HEK293 (cell line): ENCODE data around the gene TBC1D22A.

Experiments used
- CTCF ChIA-PET: fragments of 350-600 bp; formaldehyde crosslinking; extraction: SDS; loops from one replicate; lab custom pipeline; 2021; ENCODE audit warnings: antibody characterized with exemption; lab: Yijun Ruan, JAX
- POLR2A ChIA-PET: fragments of 300-600 bp; formaldehyde crosslinking; extraction: SDS; loops from one replicate; lab custom pipeline; 2020; ENCODE audit warnings: antibody characterized with exemption, inconsistent platforms; lab: Yijun Ruan, JAX
- H3K27ac ChIP-seq: fragments of 200-500 bp; sonication (Bioruptor generic); 2 replicates; pipeline ENCODE4 v1.5.1; 2014; ENCODE audit warnings: low read depth, low read length, control low read depth, inconsistent platforms; ENCODE audit errors: extremely low read depth
- H3K36me3 ChIP-seq, 2 experiments: fragments of 200-500 bp in 1 of 2; sonication (Bioruptor generic) in 1 of 2; 1 replicate in 1 of 2; 2 replicates in 1 of 2; pipeline ENCODE4 v1.5.1; 2014 to 2017; ENCODE audit warnings: inconsistent platforms in 2 of 2, low read length in 2 of 2; ENCODE audit not compliant: control insufficient read depth in 2 of 2, insufficient read depth in 1 of 2
- H3K4me1 ChIP-seq: fragments of 200-500 bp; sonication (Bioruptor generic); 2 replicates; pipeline ENCODE4 v1.5.1; 2014; ENCODE audit warnings: mild to moderate bottlenecking, low read length, inconsistent platforms; ENCODE audit not compliant: control insufficient read depth, insufficient read depth
- H3K4me3 ChIP-seq: 2 replicates; pipeline ENCODE4 v1.5.1; 2011; ENCODE audit warnings: low read depth, mild to moderate bottlenecking, control low read depth, low read length, moderate library complexity
- H3K9me3 ChIP-seq: fragments of 200-500 bp; sonication (Bioruptor generic); 2 replicates; pipeline ENCODE4 v1.5.1; 2014; ENCODE audit warnings: low read depth, low read length, inconsistent platforms; ENCODE audit not compliant: control insufficient read depth, insufficient read depth
- BCL11B ChIP-seq: fragments of 450-650 bp; formaldehyde crosslinking; IDR thresholded peaks from 2 replicates; pipeline ENCODE4 v1.5.1; 2016; ENCODE audit warnings: low read depth, missing biosample characterization, missing genetic modification characterization
- EGR2 ChIP-seq: fragments of 450-650 bp; formaldehyde crosslinking; IDR thresholded peaks from 2 replicates; pipeline ENCODE4 v1.5.1; 2016; ENCODE audit warnings: low read depth, missing biosample characterization, missing genetic modification characterization
- PATZ1 ChIP-seq: fragments of 450-650 bp; formaldehyde crosslinking; IDR thresholded peaks from 2 replicates; pipeline ENCODE4 v1.5.1; 2016; ENCODE audit warnings: missing biosample characterization, missing genetic modification characterization
- REPIN1 ChIP-seq: fragments of 450-650 bp; formaldehyde crosslinking; IDR thresholded peaks from 2 replicates; pipeline ENCODE4 v1.5.1; 2017; ENCODE audit warnings: missing biosample characterization, missing genetic modification characterization, low read depth
- SCRT1 ChIP-seq: fragments of 450-650 bp; formaldehyde crosslinking; IDR thresholded peaks from 2 replicates; pipeline ENCODE4 v1.5.1; 2016; ENCODE audit warnings: missing biosample characterization, missing genetic modification characterization, borderline replicate concordance
- SP7 ChIP-seq: fragments of 450-650 bp; formaldehyde crosslinking; IDR thresholded peaks from 2 replicates; pipeline ENCODE4 v1.5.1; 2016; ENCODE audit warnings: missing biosample characterization, missing genetic modification characterization
- ZBTB11 ChIP-seq: fragments of 450-650 bp; formaldehyde crosslinking; conservative IDR thresholded peaks from 2 replicates; pipeline ENCODE4 v1.5.1; 2016; ENCODE audit warnings: low read depth, missing biosample characterization, missing genetic modification characterization
- ZEB2 ChIP-seq: fragments of 450-650 bp; formaldehyde crosslinking; IDR thresholded peaks from 2 replicates; pipeline ENCODE4 v1.5.1; 2016; ENCODE audit warnings: missing biosample characterization, missing genetic modification characterization
- ZFP3 ChIP-seq: fragments of 450-650 bp; formaldehyde crosslinking; IDR thresholded peaks from 2 replicates; pipeline ENCODE4 v1.5.1; 2016; ENCODE audit warnings: low read depth, missing biosample characterization, missing genetic modification characterization
- ZNF114 ChIP-seq: fragments of 450-650 bp; formaldehyde crosslinking; IDR thresholded peaks from 2 replicates; pipeline ENCODE4 v1.5.0; 2017; ENCODE audit warnings: missing biosample characterization, missing genetic modification characterization
- ZNF132 ChIP-seq: fragments of 450-650 bp; formaldehyde crosslinking; IDR thresholded peaks from 2 replicates; pipeline ENCODE4 v1.5.1; 2017; ENCODE audit warnings: missing biosample characterization, missing genetic modification characterization, borderline replicate concordance
- ZNF169 ChIP-seq: fragments of 450-650 bp; formaldehyde crosslinking; IDR thresholded peaks from 2 replicates; pipeline ENCODE4 v1.5.1; 2016; ENCODE audit warnings: missing biosample characterization, missing genetic modification characterization
- ZNF174 ChIP-seq: fragments of 450-650 bp; formaldehyde crosslinking; IDR thresholded peaks from 2 replicates; pipeline ENCODE4 v1.5.0; 2017; ENCODE audit warnings: missing biosample characterization, mild to moderate bottlenecking, missing genetic modification characterization
- ZNF24 ChIP-seq: fragments of 450-650 bp; formaldehyde crosslinking; IDR thresholded peaks from 2 replicates; pipeline ENCODE4 v1.5.1; 2016; ENCODE audit warnings: missing biosample characterization, missing genetic modification characterization
- ZNF341 ChIP-seq: fragments of 450-650 bp; formaldehyde crosslinking; IDR thresholded peaks from 2 replicates; pipeline ENCODE4; 2016; ENCODE audit warnings: low read depth, missing biosample characterization, missing genetic modification characterization
- ZNF350 ChIP-seq: fragments of 450-650 bp; formaldehyde crosslinking; IDR thresholded peaks from 2 replicates; pipeline ENCODE4 v1.5.0; 2017; ENCODE audit warnings: missing biosample characterization, mild to moderate bottlenecking, missing genetic modification characterization
- ZNF391 ChIP-seq: fragments of 450-650 bp; formaldehyde crosslinking; IDR thresholded peaks from 2 replicates; pipeline ENCODE4 v1.5.1; 2016; ENCODE audit warnings: low read depth, missing biosample characterization, missing genetic modification characterization, borderline replicate concordance
- ZNF423 ChIP-seq: fragments of 450-650 bp; formaldehyde crosslinking; IDR thresholded peaks from 2 replicates; pipeline ENCODE4 v1.5.1; 2016; ENCODE audit warnings: missing biosample characterization, missing genetic modification characterization
- ZNF654 ChIP-seq: fragments of 450-650 bp; formaldehyde crosslinking; IDR thresholded peaks from 2 replicates; pipeline ENCODE4 v1.5.1; 2016; ENCODE audit warnings: low read depth, missing biosample characterization, missing genetic modification characterization
- ZNF677 ChIP-seq: fragments of 450-650 bp; IDR thresholded peaks from 2 replicates; pipeline ENCODE4 v1.5.0; 2018; ENCODE audit warnings: missing biosample characterization, mild to moderate bottlenecking, missing genetic modification characterization, moderate library complexity
- ZSCAN18 ChIP-seq: fragments of 450-650 bp; formaldehyde crosslinking; IDR thresholded peaks from 2 replicates; pipeline ENCODE4 v1.5.1; 2016; ENCODE audit warnings: missing biosample characterization, missing genetic modification characterization
- TF ChIP-seq, protein P1 (sequence below): IDR thresholded peaks from 2 replicates; pipeline ENCODE4 v1.6.1; 2011; ENCODE audit warnings: mild to moderate bottlenecking, low read depth, low read length, borderline replicate concordance
- TF ChIP-seq, protein P2 (sequence below): fragments of 450-650 bp; formaldehyde crosslinking; IDR thresholded peaks from 2 replicates; pipeline ENCODE4 v1.5.1; 2016; ENCODE audit warnings: missing biosample characterization, missing genetic modification characterization
- TF ChIP-seq, protein P3 (sequence below): fragments of 450-650 bp; formaldehyde crosslinking; optimal IDR thresholded peaks from 2 replicates; pipeline ENCODE3; 2016; ENCODE audit warnings: missing biosample characterization, mild to moderate bottlenecking, missing genetic modification characterization

The TBC1D22A gene

GRCh38 chr22:46849951-46850350, 87.5 kb downstream of the TBC1D22A start (continued):
- no peak for TF ChIP-seq ZBTB11
- TF ChIP-seq ZNF341 = no peak
- no peak for TF ChIP-seq ZSCAN18 (tag by site-specific recombination)
- TF ChIP-seq SCRT1 (tag by site-specific recombination) = no peak
- TF ChIP-seq, protein P1, sequence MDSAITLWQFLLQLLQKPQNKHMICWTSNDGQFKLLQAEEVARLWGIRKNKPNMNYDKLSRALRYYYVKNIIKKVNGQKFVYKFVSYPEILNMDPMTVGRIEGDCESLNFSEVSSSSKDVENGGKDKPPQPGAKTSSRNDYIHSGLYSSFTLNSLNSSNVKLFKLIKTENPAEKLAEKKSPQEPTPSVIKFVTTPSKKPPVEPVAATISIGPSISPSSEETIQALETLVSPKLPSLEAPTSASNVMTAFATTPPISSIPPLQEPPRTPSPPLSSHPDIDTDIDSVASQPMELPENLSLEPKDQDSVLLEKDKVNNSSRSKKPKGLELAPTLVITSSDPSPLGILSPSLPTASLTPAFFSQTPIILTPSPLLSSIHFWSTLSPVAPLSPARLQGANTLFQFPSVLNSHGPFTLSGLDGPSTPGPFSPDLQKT = no peak
- no peak for TF ChIP-seq EGR2 (tag by site-specific recombination)
- TF ChIP-seq, protein P2, sequence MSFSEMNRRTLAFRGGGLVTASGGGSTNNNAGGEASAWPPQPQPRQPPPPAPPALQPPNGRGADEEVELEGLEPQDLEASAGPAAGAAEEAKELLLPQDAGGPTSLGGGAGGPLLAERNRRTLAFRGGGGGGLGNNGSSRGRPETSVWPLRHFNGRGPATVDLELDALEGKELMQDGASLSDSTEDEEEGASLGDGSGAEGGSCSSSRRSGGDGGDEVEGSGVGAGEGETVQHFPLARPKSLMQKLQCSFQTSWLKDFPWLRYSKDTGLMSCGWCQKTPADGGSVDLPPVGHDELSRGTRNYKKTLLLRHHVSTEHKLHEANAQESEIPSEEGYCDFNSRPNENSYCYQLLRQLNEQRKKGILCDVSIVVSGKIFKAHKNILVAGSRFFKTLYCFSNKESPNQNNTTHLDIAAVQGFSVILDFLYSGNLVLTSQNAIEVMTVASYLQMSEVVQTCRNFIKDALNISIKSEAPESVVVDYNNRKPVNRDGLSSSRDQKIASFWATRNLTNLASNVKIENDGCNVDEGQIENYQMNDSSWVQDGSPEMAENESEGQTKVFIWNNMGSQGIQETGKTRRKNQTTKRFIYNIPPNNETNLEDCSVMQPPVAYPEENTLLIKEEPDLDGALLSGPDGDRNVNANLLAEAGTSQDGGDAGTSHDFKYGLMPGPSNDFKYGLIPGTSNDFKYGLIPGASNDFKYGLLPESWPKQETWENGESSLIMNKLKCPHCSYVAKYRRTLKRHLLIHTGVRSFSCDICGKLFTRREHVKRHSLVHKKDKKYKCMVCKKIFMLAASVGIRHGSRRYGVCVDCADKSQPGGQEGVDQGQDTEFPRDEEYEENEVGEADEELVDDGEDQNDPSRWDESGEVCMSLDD (tag by site-specific recombination) = no peak
- no peak for TF ChIP-seq ZNF391 (tag by site-specific recombination)
- TF ChIP-seq, protein P3, sequence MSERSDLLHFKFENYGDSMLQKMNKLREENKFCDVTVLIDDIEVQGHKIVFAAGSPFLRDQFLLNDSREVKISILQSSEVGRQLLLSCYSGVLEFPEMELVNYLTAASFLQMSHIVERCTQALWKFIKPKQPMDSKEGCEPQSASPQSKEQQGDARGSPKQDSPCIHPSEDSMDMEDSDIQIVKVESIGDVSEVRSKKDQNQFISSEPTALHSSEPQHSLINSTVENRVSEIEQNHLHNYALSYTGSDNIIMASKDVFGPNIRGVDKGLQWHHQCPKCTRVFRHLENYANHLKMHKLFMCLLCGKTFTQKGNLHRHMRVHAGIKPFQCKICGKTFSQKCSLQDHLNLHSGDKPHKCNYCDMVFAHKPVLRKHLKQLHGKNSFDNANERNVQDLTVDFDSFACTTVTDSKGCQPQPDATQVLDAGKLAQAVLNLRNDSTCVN (tag by site-specific recombination) = no peak
- no peak for TF ChIP-seq ZNF174
- no peak for TF ChIP-seq ZNF677 (tag by site-specific recombination)
- no peak for TF ChIP-seq ZFP3 (tag by site-specific recombination)
- TF ChIP-seq ZNF350 (tag by site-specific recombination) = no peak

DNA sequence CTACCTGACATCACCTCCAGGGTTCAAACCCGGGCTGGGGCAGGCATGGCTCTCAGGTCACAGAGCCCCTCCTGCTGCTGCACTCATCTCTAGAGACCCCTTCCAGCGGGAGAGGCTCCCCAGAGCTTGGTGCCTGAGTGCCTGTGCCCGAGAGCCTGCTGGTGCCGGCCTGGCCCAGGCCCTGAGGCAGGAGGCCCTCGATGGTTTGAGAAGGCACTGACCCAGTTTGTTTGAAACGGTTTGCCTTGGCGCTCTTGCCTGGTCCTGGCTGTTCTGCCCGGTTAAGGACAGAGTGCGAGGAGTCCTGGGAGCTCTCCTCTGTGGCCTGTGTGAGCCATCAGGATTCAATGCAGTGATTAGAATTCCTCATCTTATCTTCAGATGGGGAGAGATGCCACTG, 88.9 kb downstream of the TBC1D22A start:
- no peak overlapping the region for H3K27ac ChIP-seq
- no peaks in the 10 kb centered on the region for H3K4me1 ChIP-seq
- ChIA-PET CTCF (interaction anchor here (1.0 kb wide), 1 partner anchor 48 kb away, joined by 4 read pairs; no protein-coding TSS in a partner anchor), POLR2A (no interaction called here)
- TF ChIP-seq SP7 (tag by site-specific recombination) (no peak), PATZ1 (tag by site-specific recombination) (no peak), ZNF24 (tag by site-specific recombination) (no peak), ZNF169 (tag by site-specific recombination) (no peak), ZEB2 (no peak), ZNF423 (tag by site-specific recombination) (no peak), ZNF132 (no peak), BCL11B (no peak), ZNF391 (tag by site-specific recombination) (no peak), ZNF654 (tag by site-specific recombination) (no peak), ZNF114 (tag by site-specific recombination) (no peak), REPIN1 (tag by site-specific recombination) (no peak)
- TF ChIP-seq, protein P3 (tag by site-specific recombination) = no peak
- H3K36me3 ChIP-seq = peaks cover 0 to 3% of the 10 kb centered on the region in 2 experiments; a peak in 1 of 3 replicates
- no peaks in the 10 kb centered on the region for H3K9me3 ChIP-seq
- H3K4me3 ChIP-seq = no peak overlapping the region
